ENCODE results near the gene LLGL1.
A peak's percentile ranks its signal among the peaks of the same experiment; 100 is the strongest.

Gene LLGL1

GRCh38 chr17:18225121-18225641 lies at the start of gene LLGL1:
LLGL1 (plus strand) TSS chr17:18225635; CDS start chr17:18225683, 48 bp downstream.
- peak; percentile 88 to 97 (median 94) for DNase-seq (ENCODE audit: low read depth in 4 of 4, low spot score in 1 of 4)

GRCh38 chr17:18176176-18176575 lies 49.3 kb upstream of the LLGL1 start:
- DNase-seq (ENCODE audit: low read depth in 4 of 4, low spot score in 1 of 4), result no peak

- DNase-seq (ENCODE audit: low read depth in 4 of 4, low spot score in 1 of 4), result no peak
Measured at GRCh38 chr17:18177133-18177532, 48.3 kb upstream of the LLGL1 start.

- DNase-seq (ENCODE audit: low read depth in 4 of 4, low spot score in 1 of 4), result no peak
Measured at GRCh38 chr17:18177722-18178121, 47.7 kb upstream of the LLGL1 start.

- no peak for DNase-seq (ENCODE audit: low read depth in 4 of 4, low spot score in 1 of 4)
Measured at GRCh38 chr17:18179196-18179595, 46.2 kb upstream of the LLGL1 start.

GRCh38 chr17:18179804-18180203 lies 45.6 kb upstream of the LLGL1 start:
- DNase-seq (ENCODE audit: low read depth in 4 of 4, low spot score in 1 of 4), result no peak

- DNase-seq (ENCODE audit: low read depth in 4 of 4, low spot score in 1 of 4), result peak in 3 of 4 experiments; percentile 8 to 61 (median 36)
Measured at GRCh38 chr17:18181358-18181757, 44.1 kb upstream of the LLGL1 start.

- DNase-seq (ENCODE audit: low read depth in 4 of 4, low spot score in 1 of 4), result no peak
Measured at GRCh38 chr17:18182110-18182977, 43.1 kb upstream of the LLGL1 start.

GRCh38 chr17:18182978-18183333 lies 42.5 kb upstream of the LLGL1 start:
- DNase-seq (ENCODE audit: low read depth in 4 of 4, low spot score in 1 of 4), result peak; percentile 60 to 80 (median 70)

GRCh38 chr17:18183334-18184142 lies 41.9 kb upstream of the LLGL1 start, which contains the start of gene ALKBH5:
ALKBH5 (plus strand) TSS chr17:18183828; CDS start chr17:18184244, 416 bp downstream.
- peak; percentile 92 to 97 (median 95) for DNase-seq (ENCODE audit: low read depth in 4 of 4, low spot score in 1 of 4)

- peak; percentile 34 to 57 (median 50) for DNase-seq (ENCODE audit: low read depth in 4 of 4, low spot score in 1 of 4)
Measured at GRCh38 chr17:18184143-18185031, 41.0 kb upstream of the LLGL1 start.

- no peak for DNase-seq (ENCODE audit: low read depth in 4 of 4, low spot score in 1 of 4)
Measured at GRCh38 chr17:18185391-18185790, 40.0 kb upstream of the LLGL1 start.

- DNase-seq (ENCODE audit: low read depth in 4 of 4, low spot score in 1 of 4), result no peak
Measured at GRCh38 chr17:18185832-18186626, 39.4 kb upstream of the LLGL1 start.

- no peak for DNase-seq (ENCODE audit: low read depth in 4 of 4, low spot score in 1 of 4)
Measured at GRCh38 chr17:18186627-18186982, 38.8 kb upstream of the LLGL1 start.

- DNase-seq (ENCODE audit: low read depth in 4 of 4, low spot score in 1 of 4), result no peak
Measured at GRCh38 chr17:18187226-18187625, 38.2 kb upstream of the LLGL1 start.

GRCh38 chr17:18187821-18188761 lies 37.3 kb upstream of the LLGL1 start:
- no peak for DNase-seq (ENCODE audit: low read depth in 4 of 4, low spot score in 1 of 4)

GRCh38 chr17:18190628-18191235 lies 34.7 kb upstream of the LLGL1 start:
- no peak for DNase-seq (ENCODE audit: low read depth in 4 of 4, low spot score in 1 of 4)

- DNase-seq (ENCODE audit: low read depth in 4 of 4, low spot score in 1 of 4), result no peak
Measured at GRCh38 chr17:18191236-18191667, 34.2 kb upstream of the LLGL1 start.
